K562 (cell line): ENCODE data around the gene BDH1. TPM values are rescaled to one million over a fixed set of nuclear protein-coding genes. Genes with fewer than 3 reads are reported as not detected.

Experiments used
- ATAC-seq: fragments of 200-7000 bp; cut with Tn5 transposase; 3 replicates; pipeline ENCODE4 v1.9.1; 2020; ENCODE audit warnings: moderate library complexity
- BruUV-seq: library from RNA; stranded (reverse); fragments of 400-500 nt; replicated peaks from 2 replicates; lab custom pipeline; 2021; lab: Mats Ljungman, UMichigan
- CTCF ChIA-PET: fragments of 300-600 bp; formaldehyde crosslinking; extraction: SDS; loops from one replicate; lab custom pipeline; 2021; ENCODE audit warnings: low intra/inter-chr PET ratio; lab: Yijun Ruan, JAX
- POLR2A ChIA-PET: fragments of 300-600, 350-650 bp; sonication (Branson Sonifier 250); formaldehyde crosslinking; extraction: SDS; loops from one replicate; lab custom pipeline; 2021; ENCODE audit warnings: antibody characterized with exemption, inconsistent platforms; lab: Yijun Ruan, JAX
- DNase-seq, 4 experiments: peaks; one replicate each; pipeline versions ENCODE4 v3.0.0 to v3.0.0-alpha.2; 2011 to 2018; ENCODE audit warnings: low spot score in 3 of 4, mixed read lengths in 3 of 4; ENCODE audit errors: extremely low read depth in 1 of 4
- FAIRE-seq: peaks from 2 replicates; lab custom pipeline; 2011; peaks lifted over from hg19 to GRCh38; lab: Jason Lieb, UNC
- H2AFZ ChIP-seq: 2 replicates; pipeline ENCODE4 v1.6.0; 2011; ENCODE audit warnings: low read depth, low read length, control low read depth, inconsistent platforms
- H3K27ac ChIP-seq: fragments of 200-600 bp; 3 replicates; pipeline ENCODE4 v1.8.0; 2011; ENCODE audit warnings: low read depth, mild to moderate bottlenecking, control low read depth, inconsistent platforms, low read length, moderate library complexity, mixed read lengths; ENCODE audit errors: extremely low read depth
- H3K27me3 ChIP-seq, 2 experiments: fragments of 300-600 bp in 1 of 2; 2 replicates in 1 of 2; 3 replicates in 1 of 2; pipeline versions ENCODE4 v1.6.0 to v1.8.0; 2011; ENCODE audit warnings: inconsistent platforms in 2 of 2, low read length in 2 of 2, mild to moderate bottlenecking in 1 of 2, mixed read lengths in 1 of 2, moderate library complexity in 1 of 2; ENCODE audit not compliant: control insufficient read depth in 2 of 2, insufficient read depth in 2 of 2
- H3K36me3 ChIP-seq: fragments of 300-600 bp; 3 replicates; pipeline ENCODE4 v1.8.0; 2011; ENCODE audit warnings: mild to moderate bottlenecking, low read length, inconsistent platforms; ENCODE audit not compliant: control insufficient read depth, insufficient read depth
- H3K4me1 ChIP-seq, 2 experiments: fragments of 200-600 bp in 1 of 2; replicated peaks in 1 of 2; 2 replicates in 1 of 2; 3 replicates in 1 of 2; pipeline versions ENCODE4 v1.5.1 to v1.8.0; 2011; ENCODE audit warnings: inconsistent platforms in 2 of 2, low read length in 2 of 2, mild to moderate bottlenecking in 1 of 2, mixed read lengths in 1 of 2, moderate library complexity in 1 of 2; ENCODE audit not compliant: control insufficient read depth in 2 of 2, insufficient read depth in 2 of 2
- H3K4me2 ChIP-seq: 2 replicates; pipeline ENCODE4 v1.6.1; 2011; ENCODE audit warnings: low read length, control low read depth, inconsistent platforms, mixed read lengths; ENCODE audit not compliant: insufficient read depth
- H3K4me3 ChIP-seq: fragments of 200-600 bp; sonication (generic), shearing (Covaris generic); 2 replicates; pipeline ENCODE4 v1.5.1; 2016; ENCODE audit warnings: control low read depth, inconsistent platforms
- H3K79me2 ChIP-seq: fragments of 200-600 bp; 3 replicates; pipeline ENCODE4 v1.8.0; 2011; ENCODE audit warnings: low read length, inconsistent platforms; ENCODE audit not compliant: control insufficient read depth, insufficient read depth
- H3K9ac ChIP-seq, 2 experiments: 2 replicates each; pipeline versions ENCODE4 v1.6.0 to v1.6.1; 2011; ENCODE audit warnings: low read depth in 2 of 2, low read length in 2 of 2, control low read depth in 1 of 2, inconsistent platforms in 1 of 2, mild to moderate bottlenecking in 1 of 2, mixed read lengths in 1 of 2; ENCODE audit not compliant: insufficient read depth in 1 of 2
- H3K9me1 ChIP-seq: one replicate; pipeline ENCODE4 v1.6.0; 2011; ENCODE audit warnings: inconsistent platforms, mild to moderate bottlenecking, low read length, moderate library complexity; ENCODE audit not compliant: control insufficient read depth, insufficient read depth
- H3K9me3 ChIP-seq: replicated peaks from 2 replicates; pipeline ENCODE4 v1.5.1; 2011; ENCODE audit warnings: low read depth, low read length, inconsistent platforms; ENCODE audit not compliant: control insufficient read depth, insufficient read depth
- H4K20me1 ChIP-seq: replicated peaks from 2 replicates; pipeline ENCODE4 v1.6.1; 2011; ENCODE audit warnings: low read length, inconsistent platforms, mixed read lengths; ENCODE audit not compliant: control insufficient read depth, insufficient read depth
- ARID1B ChIP-seq: fragments of 450-650 bp; IDR thresholded peaks from 2 replicates; pipeline ENCODE4 v1.6.1; 2016; ENCODE audit warnings: antibody characterized with exemption, mild to moderate bottlenecking, inconsistent platforms
- BMI1 ChIP-seq: fragments of 150-350 bp; IDR thresholded peaks from 2 replicates; pipeline ENCODE4 v1.6.1; 2014; ENCODE audit warnings: low read length
- CHD2 ChIP-seq: IDR thresholded peaks from 2 replicates; pipeline ENCODE4 v1.6.1; 2011; ENCODE audit warnings: low read depth, low read length
- CREBBP ChIP-seq: IDR thresholded peaks from one replicate; pipeline ENCODE4 v1.6.1; 2012; ENCODE audit warnings: low read depth, mild to moderate bottlenecking, control low read depth, inconsistent platforms, low read length
- ELF4 ChIP-seq: fragments of 450-650 bp; formaldehyde crosslinking; IDR thresholded peaks from 2 replicates; pipeline ENCODE4 v1.4.0; 2022; ENCODE audit warnings: missing genetic modification characterization
- FOXA1 ChIP-seq: fragments of 450-650 bp; IDR thresholded peaks from 2 replicates; pipeline ENCODE4 v1.6.1; 2016; ENCODE audit warnings: mild to moderate bottlenecking, borderline replicate concordance
- ILK ChIP-seq: fragments of 450-650 bp; IDR thresholded peaks from 2 replicates; pipeline ENCODE4 v1.6.1; 2016; ENCODE audit warnings: missing genetic modification characterization, low read depth, mild to moderate bottlenecking, missing compliant biosample characterization, moderate library complexity, borderline replicate concordance
- NFYB ChIP-seq: IDR thresholded peaks from 2 replicates; pipeline ENCODE4 v1.6.1; 2011; ENCODE audit warnings: mild to moderate bottlenecking, moderate library complexity; ENCODE audit not compliant: insufficient read length; ENCODE audit errors: extremely low read depth
- PHF21A ChIP-seq: fragments of 450-650 bp; IDR thresholded peaks from 2 replicates; pipeline ENCODE4 v1.6.1; 2017; ENCODE audit warnings: low read depth, borderline replicate concordance
- RBM39 ChIP-seq: fragments of 200-400 bp; formaldehyde crosslinking; optimal IDR thresholded peaks from 2 replicates; pipeline ENCODE3; 2018; ENCODE audit warnings: low read depth, low read length
- REST ChIP-seq, 2 experiments: fragments of 450-650 bp; formaldehyde crosslinking in 1 of 2; IDR thresholded peaks; 2 replicates each; pipeline versions ENCODE4 v1.4.0 to v1.6.1; 2014 to 2020; ENCODE audit warnings: mild to moderate bottlenecking in 2 of 2, borderline replicate concordance in 1 of 2, low read depth in 1 of 2
- SREBF1 ChIP-seq: fragments of 150-350 bp; IDR thresholded peaks from 2 replicates; pipeline ENCODE4 v1.6.1; 2014; ENCODE audit warnings: antibody characterized with exemption, low read depth, low read length, borderline replicate concordance
- SRSF9 ChIP-seq: fragments of 200-400 bp; formaldehyde crosslinking; IDR thresholded peaks from 2 replicates; pipeline ENCODE4 v1.6.1; 2017; ENCODE audit warnings: low read depth, low read length, borderline replicate concordance
- ZNF449 ChIP-seq: fragments of 250-450 bp; sonication (Bioruptor Pico); IDR thresholded peaks from 2 replicates; pipeline ENCODE4 v1.8.0; 2022; ENCODE audit warnings: moderate library complexity, mild to moderate bottlenecking, inconsistent platforms
- ZZZ3 ChIP-seq: fragments of 450-650 bp; IDR thresholded peaks from 2 replicates; pipeline ENCODE4 v1.6.1; 2016; ENCODE audit warnings: antibody characterized with exemption, mild to moderate bottlenecking, moderate library complexity
- WGBS: fragments of 100-300 bp; shearing (Covaris generic); methylation state at CpG from one replicate; pipeline ENCODE4 v1.1.6; 2016; ENCODE audit warnings: low coverage, mixed read lengths; ENCODE audit not compliant: insufficient coverage; ENCODE audit errors: missing lambda C conversion rate; 5-methylcytosine and 5-hydroxymethylcytosine counted together
- in situ Hi-C: fragments of 300-500 bp; cut with MboI; formaldehyde crosslinking; loops from 4 replicates; pipeline ENCODE4 v1.15.0; 2018; ENCODE audit warnings: inconsistent platforms, mixed read lengths
- intact Hi-C: fragments of 100-400 bp; cut with micrococcal nuclease; formaldehyde crosslinking; loops from 2 replicates; pipeline ENCODE4 v1.14.2; 2022
- polyA plus RNA-seq, 8 experiments: library from polyadenylated mRNA; depleted of rRNA in 4 of 8; stranded (reverse) in 5 of 8; unstranded in 3 of 8; fragments of >200 nt; fragmentation: Nextera tagmentation in 2 of 8; fragmentation: Illumina TruSeq in 1 of 8; extraction: Ambion mirVana in 2 of 8; extraction: Trizol in 1 of 8; gene quantifications; 2 replicates each; pipeline versions ENCODE4 v1.2.1 to v1.2.3, GENCODE V29; 2011 to 2014; ENCODE audit warnings: inconsistent platforms in 1 of 8, missing spikeins in 1 of 8
- total RNA-seq, 7 experiments: library from RNA; depleted of rRNA in 6 of 7; stranded (reverse); fragments of >200 nt in 6 of 7; fragmentation: Illumina TruSeq in 2 of 7; extraction: Trizol in 2 of 7; gene quantifications; 2 replicates each; pipeline versions ENCODE4 v1.2.1 to v1.2.3, GENCODE V29; 2011 to 2021; ENCODE audit warnings: low replicate concordance in 1 of 7

Gene BDH1
- total and polyA plus RNA-seq, 9 of the 15 experiments (the other 6 are each of a cell fraction or from before 2014, with no cell fraction given) = 0.07 to 0.89 (median 0.12) TPM; not detected in 3

- ChIA-PET CTCF (no interaction called here), POLR2A (interaction anchor here (0.6 to 0.9 kb wide), 3 partner anchors 9 to 938 kb away, joined by 3 to 7 read pairs (median 3); no protein-coding TSS in a partner anchor)
- intact Hi-C loops (no loop called here), in situ Hi-C loops (no loop called here)
- WGBS = 13% methylated on average over 10 of the region's 10 CpGs
- Histone ChIP-seq H3K79me2 (no peaks in the 10 kb centered on the region), H3K9me1 (no peaks in the 10 kb centered on the region), H3K4me1 (no peaks in the 10 kb centered on the region), H3K4me3 (no peak overlapping the region), H2AFZ (no peak overlapping the region), H3K27me3 (peaks cover 64 to 65% of the 10 kb centered on the region in 2 experiments), H3K27ac (no peak overlapping the region), H3K4me2 (no peak overlapping the region), H4K20me1 (no peaks in the 10 kb centered on the region; the same call in 1 of the 2 replicates), H3K9me3 (no peaks in the 10 kb centered on the region), H3K36me3 (no peaks in the 10 kb centered on the region), H3K9ac (no peak overlapping the region)
- FAIRE-seq (no peak), DNase-seq (no peak), ATAC-seq (no peak)
- no TSS peak for BruUV-seq
- TF ChIP-seq CHD2 (no peak), ILK (tag) (no peak), ZNF449 (no peak), ZZZ3 (no peak), SRSF9 (no peak), REST (IDR thresholded peaks at IDR 0.05; ENCODE audit: borderline replicate concordance) (no peak), REST (CRISPR knock-in tag; IDR thresholded peaks at IDR 0.05; ENCODE audit: low read depth) (no peak), ARID1B (no peak), FOXA1 (no peak), CREBBP (no peak), SREBF1 (no peak), NFYB (no peak), RBM39 (no peak), ELF4 (CRISPR knock-in tag) (no peak), BMI1 (no peak), PHF21A (no peak)
Measured at GRCh38 chr3:197533396-197533795, 22.4 kb downstream of the BDH1 start.
